H1 (cell line): ENCODE results near the gene PRKAB2.

Source experiments
- CTCF ChIP-seq, 3 experiments: IDR thresholded peaks; 1 replicate in 2 of 3; 2 replicates in 1 of 3; pipeline versions ENCODE4 v1.5.1 to v1.6.1; 2011; ENCODE audit warnings: low read length in 3 of 3, mild to moderate bottlenecking in 3 of 3, inconsistent platforms in 2 of 3, low read depth in 1 of 3, moderate library complexity in 1 of 3; ENCODE audit not compliant: insufficient read depth in 1 of 3; ENCODE audit errors: control extremely low read depth in 1 of 3
- EP300 ChIP-seq, 2 experiments: IDR thresholded peaks; 1 replicate in 1 of 2; 2 replicates in 1 of 2; pipeline ENCODE4 v1.6.1; 2011 to 2012; ENCODE audit warnings: low read depth in 2 of 2, low read length in 2 of 2, mild to moderate bottlenecking in 2 of 2, borderline replicate concordance in 1 of 2, inconsistent platforms in 1 of 2, moderate library complexity in 1 of 2
- NANOG ChIP-seq: IDR thresholded peaks from 2 replicates; pipeline ENCODE4 v1.6.1; 2011; ENCODE audit warnings: low read length, low read depth, mild to moderate bottlenecking, inconsistent platforms; ENCODE audit not compliant: insufficient read depth, poor library complexity, severe bottlenecking

DNA sequence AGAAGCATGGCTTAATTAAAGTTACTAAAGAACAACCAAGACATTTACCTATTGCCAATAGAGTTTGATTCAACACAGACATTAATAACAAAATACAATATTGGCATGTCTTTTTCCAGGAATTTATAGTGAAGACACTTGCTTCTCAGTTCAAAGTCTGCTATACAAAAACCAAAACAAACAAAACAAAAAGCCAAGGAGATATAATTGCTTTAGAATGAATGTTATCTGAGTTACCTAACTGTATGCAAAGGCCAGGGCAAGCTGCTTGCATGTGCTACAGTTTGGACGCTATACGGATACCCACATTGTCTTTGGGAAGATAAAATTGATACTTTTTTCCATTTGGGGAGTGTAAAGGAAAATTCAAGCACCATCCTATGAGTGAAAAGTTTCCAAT, 39.3 kb upstream of the PRKAB2 start:
- TF ChIP-seq CTCF (IDR thresholded peaks at IDR 0.05; ENCODE audit: control extremely low read depth in 1 of 3, insufficient read depth in 1 of 3, low read depth in 1 of 3, low read length in 3 of 3) (no peak), NANOG (no peak), EP300 (IDR thresholded peaks at IDR 0.05; ENCODE audit: borderline replicate concordance in 1 of 2, low read depth in 2 of 2, low read length in 2 of 2) (no peak)
